MG63 (cell line): ENCODE results near the gene NHSL2. TPM values are rescaled to one million over a fixed set of nuclear protein-coding genes. Genes with fewer than 3 reads are reported as not detected.
"Not testable (repeated sequence)": the region's sequence is repeated elsewhere in the genome, so short reads cannot be mapped to it uniquely, and the experiment has no call there.

Experiments
- DNase-seq: peaks from one replicate; pipeline ENCODE4 v3.0.0-alpha.2; 2020
- H3K27me3 ChIP-seq: fragments of 250-450 bp; sonication (Bioruptor Pico); 2 replicates; pipeline ENCODE4 v1.5.1; 2020; ENCODE audit warnings: mild to moderate bottlenecking, moderate library complexity
- H3K36me3 ChIP-seq: fragments of 250-450 bp; sonication (Bioruptor Pico); 2 replicates; pipeline ENCODE4 v1.5.1; 2020; ENCODE audit warnings: mild to moderate bottlenecking, moderate library complexity
- H3K4me3 ChIP-seq: fragments of 250-450 bp; sonication (Bioruptor Pico); 2 replicates; pipeline ENCODE4 v1.5.1; 2020; ENCODE audit warnings: mild to moderate bottlenecking, moderate library complexity
- H3K9me3 ChIP-seq: fragments of 250-450 bp; sonication (Bioruptor Pico); 2 replicates; pipeline ENCODE4 v1.5.1; 2020; ENCODE audit warnings: mild to moderate bottlenecking, moderate library complexity
- total RNA-seq: library from RNA; depleted of rRNA; stranded (reverse); fragments of >200 nt; shearing (Covaris generic); gene quantifications from 2 replicates; pipeline ENCODE4 v1.2.3, GENCODE V29; 2014; ENCODE audit warnings: low replicate concordance

Gene NHSL2
- total RNA-seq, 1 experiment from 2014 or later: not detected

DNA sequence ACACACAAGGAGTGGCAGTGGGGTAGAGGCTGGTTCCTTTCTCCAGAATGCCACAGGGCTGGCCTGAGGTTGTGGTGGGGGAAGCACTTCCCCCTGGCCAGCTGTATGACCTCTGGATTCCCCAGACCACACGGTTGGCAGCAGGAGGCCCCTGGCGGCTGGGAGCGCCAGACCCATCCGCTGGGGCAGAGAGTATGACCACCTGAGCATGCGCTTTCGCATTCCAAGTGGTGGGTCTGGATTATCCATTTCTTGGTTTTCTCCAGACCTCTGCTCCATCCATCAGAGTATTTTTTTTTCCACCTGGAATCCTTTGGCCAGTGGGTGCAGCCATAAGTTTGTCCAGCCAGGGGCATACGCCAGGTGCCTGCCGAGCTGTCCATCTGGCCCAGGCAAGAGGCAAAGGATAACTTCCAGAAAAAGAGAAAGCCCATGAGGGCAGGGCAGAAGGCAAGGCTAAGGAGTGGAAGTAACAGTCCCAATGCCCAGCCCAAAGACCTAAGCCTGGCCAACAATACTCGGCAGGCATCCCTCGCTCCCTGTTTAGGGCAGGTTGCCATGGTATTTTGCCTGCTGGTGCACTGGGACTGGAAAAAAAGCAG is 39.3 kb downstream of the NHSL2 start:
- DNase-seq: no peak
- H3K27me3 ChIP-seq: no peaks in the 10 kb centered on the region
- H3K9me3 ChIP-seq: no peaks in the 10 kb centered on the region
- H3K4me3 ChIP-seq: no peak overlapping the region
- H3K36me3 ChIP-seq: no peaks in the 10 kb centered on the region

DNA sequence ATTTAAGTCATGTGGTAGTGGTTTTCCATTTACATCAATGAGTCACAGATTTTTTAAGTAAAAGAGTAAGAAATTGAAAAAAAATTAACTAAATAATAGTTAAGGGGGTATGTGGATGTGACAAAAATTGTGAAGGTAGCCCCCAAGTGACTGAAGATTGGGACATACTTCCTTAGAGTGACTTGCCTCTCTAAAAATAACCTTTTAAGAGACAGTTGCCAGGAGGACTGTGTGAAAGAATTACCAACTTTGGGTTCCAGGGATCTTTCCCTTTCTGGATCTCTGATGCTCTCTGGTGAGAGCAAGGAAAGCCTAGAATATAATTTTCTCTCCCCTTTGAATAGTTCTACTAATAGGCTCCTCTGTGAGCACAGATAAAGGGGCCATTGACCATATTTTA is 42.7 kb downstream of the NHSL2 start:
- Histone ChIP-seq H3K9me3 (no peaks in the 10 kb centered on the region), H3K36me3 (no peaks in the 10 kb centered on the region), H3K4me3 (no peak overlapping the region), H3K27me3 (no peaks in the 10 kb centered on the region)
- DNase-seq: no peak

DNA sequence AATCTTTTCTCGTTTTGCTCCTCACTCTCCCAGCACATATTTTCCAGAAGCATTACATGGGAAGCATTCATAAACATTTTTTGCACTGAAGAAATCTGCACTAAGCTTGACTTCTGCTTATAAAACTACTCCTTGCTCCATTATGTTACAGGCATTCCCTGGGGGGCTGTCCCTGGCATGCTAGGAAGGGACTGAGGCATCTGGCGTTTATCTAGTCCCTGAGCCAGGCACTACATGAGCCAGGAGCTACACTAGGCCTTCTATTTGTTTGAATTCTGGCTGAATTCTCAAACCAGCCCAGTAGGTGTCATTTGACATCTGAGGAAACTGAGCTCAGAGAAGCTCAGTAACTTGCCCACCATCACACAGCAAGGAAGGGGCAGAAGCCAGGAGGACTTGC is 43.3 kb downstream of the NHSL2 start:
- Histone ChIP-seq H3K9me3 (no peaks in the 10 kb centered on the region), H3K4me3 (no peak overlapping the region), H3K27me3 (no peaks in the 10 kb centered on the region), H3K36me3 (no peaks in the 10 kb centered on the region)
- no peak for DNase-seq

DNA sequence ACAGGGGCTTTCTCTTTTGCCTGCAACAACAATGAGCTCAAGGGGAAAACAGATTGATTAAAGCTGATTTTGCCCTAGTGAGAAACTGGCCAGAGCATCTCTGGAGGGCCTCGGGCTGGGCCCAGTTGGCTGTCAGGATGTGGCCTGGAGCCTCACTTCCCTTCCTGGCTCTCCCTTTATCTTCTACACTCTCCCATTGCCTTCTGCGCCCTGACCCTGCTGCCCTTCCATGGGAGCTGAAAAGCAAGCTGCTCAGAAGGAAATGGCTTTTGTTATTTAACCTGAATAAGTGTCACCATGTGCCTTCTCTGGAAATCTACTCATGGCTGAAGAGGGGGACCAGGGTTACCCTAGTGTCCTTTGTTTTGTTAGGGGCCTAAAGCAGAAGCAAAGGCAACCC is 43.8 kb downstream of the NHSL2 start:
- Histone ChIP-seq H3K4me3 (no peak overlapping the region), H3K36me3 (no peaks in the 10 kb centered on the region), H3K9me3 (no peaks in the 10 kb centered on the region), H3K27me3 (no peaks in the 10 kb centered on the region)
- no peak for DNase-seq

DNA sequence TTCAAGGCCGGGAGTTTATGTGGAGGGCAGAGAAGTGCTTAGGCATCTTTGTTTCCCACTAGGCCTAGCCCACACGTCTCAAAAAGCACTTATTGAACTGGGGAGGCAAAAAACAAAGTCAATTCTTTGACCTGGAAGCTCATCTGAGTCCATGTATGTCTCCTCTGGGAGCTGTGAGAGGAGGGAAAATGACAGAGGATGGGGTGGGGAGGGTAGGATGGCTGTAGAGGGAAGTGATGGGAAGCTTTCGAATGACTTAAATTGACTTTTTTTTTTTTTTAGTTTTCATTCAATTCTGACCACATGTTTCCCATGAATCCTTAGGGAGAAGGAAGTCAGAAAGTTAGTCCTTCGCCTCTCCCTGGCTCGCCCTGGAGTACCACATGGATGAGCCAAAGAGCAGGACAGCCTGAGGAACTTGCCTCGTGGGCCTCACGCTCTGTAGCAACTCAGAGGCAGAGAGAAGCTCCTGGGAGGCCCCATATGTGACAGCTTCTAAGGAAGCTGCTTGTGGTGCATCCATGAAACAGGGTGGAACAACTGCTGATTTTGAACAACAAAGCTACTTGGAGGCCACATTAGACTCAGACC is 45.0 kb downstream of the NHSL2 start:
- Histone ChIP-seq H3K36me3 (no peaks in the 10 kb centered on the region), H3K9me3 (no peaks in the 10 kb centered on the region), H3K27me3 (no peaks in the 10 kb centered on the region), H3K4me3 (no peak overlapping the region)
- no peak for DNase-seq

DNA sequence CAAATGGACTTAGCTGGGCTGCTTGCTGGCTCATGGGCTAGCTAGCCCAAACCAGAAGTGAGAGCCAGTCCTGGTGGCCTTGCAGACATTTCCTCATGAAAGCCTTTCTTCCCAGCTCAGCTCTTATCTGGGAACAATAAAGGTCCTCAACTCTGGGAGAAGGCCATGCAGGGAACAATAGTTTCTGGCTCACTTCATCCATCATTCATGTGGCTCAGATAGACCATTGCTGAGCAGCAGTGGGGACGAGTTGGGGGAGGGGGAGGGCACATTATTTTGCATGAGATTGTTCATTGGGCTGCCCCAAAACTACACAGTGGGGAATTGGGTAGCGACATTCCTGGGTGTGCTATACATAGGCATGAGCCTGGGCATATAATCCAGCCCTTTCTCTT is 47.6 kb downstream of the NHSL2 start:
- Histone ChIP-seq H3K27me3 (no peaks in the 10 kb centered on the region), H3K4me3 (no peak overlapping the region), H3K9me3 (no peaks in the 10 kb centered on the region), H3K36me3 (no peaks in the 10 kb centered on the region)
- DNase-seq: no peak

DNA sequence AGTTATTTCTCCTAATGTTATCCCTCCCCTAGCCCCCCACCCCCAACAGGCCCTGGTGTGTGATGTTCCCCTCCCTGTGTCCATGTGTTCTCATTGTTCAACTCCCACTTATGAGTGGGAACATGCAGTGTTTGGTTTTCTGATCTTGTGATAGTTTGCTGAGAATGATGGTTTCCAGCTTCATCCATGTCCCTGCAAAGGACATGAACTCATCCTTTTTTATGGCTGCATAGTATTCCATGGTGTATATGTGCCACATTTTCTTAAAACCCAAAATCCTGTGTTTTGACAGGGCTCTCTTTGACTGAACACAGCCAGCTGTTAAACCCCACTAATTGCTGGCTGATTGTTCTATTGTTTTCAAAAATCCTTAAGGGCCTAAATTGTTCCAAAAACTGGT is 53.5 kb downstream of the NHSL2 start:
- DNase-seq, H3K36me3 ChIP-seq, H3K27me3 ChIP-seq, H3K9me3 ChIP-seq, H3K4me3 ChIP-seq: not testable (repeated sequence)

DNA sequence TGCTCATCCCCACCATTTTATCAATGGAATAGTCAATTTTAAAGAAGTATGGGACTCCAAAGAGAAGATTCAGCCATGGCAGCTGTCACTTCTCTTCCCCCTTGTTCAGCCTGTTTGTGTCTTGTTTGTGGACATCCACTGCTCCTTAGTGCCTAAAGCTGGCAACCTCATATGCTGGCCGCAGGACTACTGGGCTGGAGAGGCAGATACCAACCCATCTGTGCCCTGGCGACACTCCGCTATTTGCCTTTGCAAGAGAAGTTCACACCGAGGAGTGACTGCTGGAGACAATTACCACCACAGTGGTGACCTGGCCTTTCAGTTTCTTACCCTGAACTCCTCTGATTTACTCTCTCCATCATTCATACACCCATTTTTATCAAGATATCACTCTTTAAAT is 64.3 kb downstream of the NHSL2 start:
- Histone ChIP-seq H3K36me3 (no peaks in the 10 kb centered on the region), H3K9me3 (no peaks in the 10 kb centered on the region), H3K27me3 (no peaks in the 10 kb centered on the region), H3K4me3 (no peak overlapping the region)
- DNase-seq: no peak

DNA sequence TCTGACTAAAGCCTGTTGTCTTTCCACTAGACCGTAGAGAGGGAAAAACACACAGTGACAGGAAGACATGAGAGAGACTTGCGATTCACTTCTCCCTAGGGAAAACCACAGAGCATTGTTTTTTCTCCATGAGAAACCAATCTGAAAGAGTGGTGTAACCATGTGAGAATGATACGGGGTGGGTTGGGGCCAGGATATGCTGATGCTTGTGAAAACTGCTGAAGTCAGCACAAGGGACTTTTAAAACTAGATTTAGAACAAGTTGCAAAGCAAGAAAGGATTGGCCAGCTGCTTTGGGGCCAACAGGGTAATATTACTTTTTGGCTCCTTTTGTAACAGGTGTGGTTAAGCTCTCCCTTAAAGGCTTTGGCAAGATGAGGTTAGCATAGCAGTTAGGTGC is 66.1 kb downstream of the NHSL2 start:
- H3K27me3 ChIP-seq: no peaks in the 10 kb centered on the region
- no peaks in the 10 kb centered on the region for H3K36me3 ChIP-seq
- no peak overlapping the region for H3K4me3 ChIP-seq
- no peaks in the 10 kb centered on the region for H3K9me3 ChIP-seq
- no peak for DNase-seq

DNA sequence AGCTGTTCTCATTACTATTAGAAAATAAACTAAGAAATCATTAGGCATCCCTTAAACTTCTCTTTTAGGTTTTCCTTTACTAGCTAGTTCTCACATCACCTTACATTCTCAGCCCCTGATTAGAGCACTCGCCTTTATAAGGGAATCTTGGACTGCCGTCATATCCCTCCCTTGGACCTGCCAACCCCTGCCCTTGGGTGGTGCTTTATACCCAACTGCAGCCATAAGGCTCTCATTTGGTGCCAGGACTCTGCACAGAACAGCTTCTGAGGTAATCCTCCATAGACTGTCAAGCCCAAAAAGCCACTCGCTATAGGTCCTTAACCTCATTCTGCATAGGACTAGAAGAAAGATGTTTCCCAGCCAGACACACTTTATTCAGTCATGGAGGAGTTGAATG is 67.5 kb downstream of the NHSL2 start:
- Histone ChIP-seq H3K27me3 (no peaks in the 10 kb centered on the region), H3K4me3 (no peak overlapping the region), H3K9me3 (no peaks in the 10 kb centered on the region), H3K36me3 (no peaks in the 10 kb centered on the region)
- DNase-seq: no peak

DNA sequence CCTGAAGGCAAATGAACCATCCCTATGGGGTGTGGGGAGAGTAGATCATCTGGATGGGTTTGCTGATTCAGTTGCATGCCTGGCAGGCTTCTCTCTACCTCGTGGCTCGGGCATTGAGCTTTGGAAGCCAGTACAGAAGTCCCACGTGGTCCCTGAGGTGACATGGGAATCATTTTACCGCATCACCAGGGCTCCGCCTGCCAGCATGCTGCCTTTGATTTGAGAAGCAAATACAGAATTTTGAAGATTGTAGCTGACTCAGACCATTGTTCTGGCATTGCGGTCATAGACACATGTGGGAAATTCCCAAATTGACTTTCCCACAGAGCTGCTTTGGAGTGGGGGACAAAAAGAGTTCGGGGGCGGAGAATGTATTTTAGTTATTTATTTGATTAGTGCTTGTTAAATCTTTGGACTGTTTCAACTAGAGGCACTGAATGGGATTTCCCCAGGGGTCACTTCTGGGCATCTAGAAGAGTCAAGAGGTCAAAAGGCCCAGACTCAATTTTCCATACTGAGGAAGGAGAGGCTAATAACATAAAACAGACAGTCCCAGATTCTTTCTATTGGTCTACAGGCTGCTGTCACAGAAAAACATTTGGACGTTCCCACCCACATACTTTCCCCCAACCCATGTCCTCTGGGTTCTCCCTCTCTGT is 79.3 kb downstream of the NHSL2 start:
- H3K4me3 ChIP-seq: no peak overlapping the region
- DNase-seq: peak; percentile 33
- H3K9me3 ChIP-seq: no peaks in the 10 kb centered on the region
- H3K27me3 ChIP-seq: no peaks in the 10 kb centered on the region
- H3K36me3 ChIP-seq: no peaks in the 10 kb centered on the region

DNA sequence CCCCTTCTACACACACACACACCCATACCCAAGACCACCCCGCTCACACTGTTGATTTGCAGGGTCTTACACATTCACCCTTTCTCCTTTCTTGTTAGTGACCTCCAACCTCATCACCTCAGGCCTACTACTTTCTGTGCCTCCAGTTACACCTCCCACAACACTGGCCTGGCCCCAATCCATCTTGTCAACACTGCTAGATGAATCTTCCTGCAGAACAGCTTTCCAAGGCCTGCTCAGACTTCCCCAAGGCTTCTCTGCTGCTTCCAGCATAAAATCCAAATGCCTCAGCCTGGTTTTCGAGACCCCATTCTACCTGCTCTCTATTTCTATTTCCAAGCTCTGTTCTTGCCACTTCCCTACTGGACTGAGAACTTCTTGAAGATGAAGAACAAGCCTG is 79.9 kb downstream of the NHSL2 start:
- Histone ChIP-seq H3K36me3 (no peaks in the 10 kb centered on the region), H3K27me3 (no peaks in the 10 kb centered on the region), H3K9me3 (no peaks in the 10 kb centered on the region), H3K4me3 (no peak overlapping the region)
- no peak for DNase-seq

DNA sequence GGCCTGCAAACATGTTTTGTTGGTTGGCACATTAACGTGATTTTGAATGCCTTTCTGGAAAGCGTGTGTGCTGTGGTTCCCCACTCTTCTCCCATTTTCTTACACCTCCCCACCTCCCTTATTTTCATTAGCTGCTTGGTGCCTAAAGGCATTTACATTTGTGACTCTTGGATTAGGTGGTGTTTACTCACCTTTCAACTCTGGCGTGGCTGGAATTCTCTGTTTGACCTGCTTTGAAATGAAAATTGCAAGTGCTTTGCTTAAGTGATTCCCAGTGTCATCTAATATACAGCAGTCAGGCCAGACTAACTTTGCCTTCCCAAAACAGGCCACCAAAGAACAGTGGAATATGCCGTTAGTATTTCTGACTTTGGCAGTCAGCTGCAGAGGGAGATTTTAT is 80.5 kb downstream of the NHSL2 start:
- H3K36me3 ChIP-seq: no peaks in the 10 kb centered on the region

DNA sequence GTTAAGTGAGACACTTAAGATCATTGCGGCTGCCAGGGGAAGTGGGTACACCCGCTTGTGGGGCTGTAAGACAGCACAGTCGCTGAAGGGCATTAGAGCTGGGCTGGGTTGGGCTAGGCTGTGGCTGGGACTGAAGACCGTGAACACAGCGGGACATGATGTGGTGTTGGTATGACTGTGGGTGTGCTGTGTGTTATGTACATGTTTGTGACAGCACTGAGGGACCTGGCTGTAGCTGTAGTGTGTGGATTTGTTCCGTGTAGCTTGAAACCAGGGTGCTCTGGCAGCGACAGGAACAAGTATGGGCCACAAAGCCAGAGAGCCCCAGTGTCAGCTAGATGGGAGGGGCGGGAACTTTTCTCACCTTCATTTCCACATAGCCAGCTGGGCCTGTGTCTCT is 82.1 kb downstream of the NHSL2 start:
- no peaks in the 10 kb centered on the region for H3K36me3 ChIP-seq
- H3K27me3 ChIP-seq: no peaks in the 10 kb centered on the region
- DNase-seq: no peak

More for the DNA sequence above, 80.5 kb downstream of the NHSL2 start:
- H3K27me3 ChIP-seq: no peaks in the 10 kb centered on the region
- no peak for DNase-seq
- no peaks in the 10 kb centered on the region for H3K9me3 ChIP-seq
- H3K4me3 ChIP-seq: no peak overlapping the region

DNA sequence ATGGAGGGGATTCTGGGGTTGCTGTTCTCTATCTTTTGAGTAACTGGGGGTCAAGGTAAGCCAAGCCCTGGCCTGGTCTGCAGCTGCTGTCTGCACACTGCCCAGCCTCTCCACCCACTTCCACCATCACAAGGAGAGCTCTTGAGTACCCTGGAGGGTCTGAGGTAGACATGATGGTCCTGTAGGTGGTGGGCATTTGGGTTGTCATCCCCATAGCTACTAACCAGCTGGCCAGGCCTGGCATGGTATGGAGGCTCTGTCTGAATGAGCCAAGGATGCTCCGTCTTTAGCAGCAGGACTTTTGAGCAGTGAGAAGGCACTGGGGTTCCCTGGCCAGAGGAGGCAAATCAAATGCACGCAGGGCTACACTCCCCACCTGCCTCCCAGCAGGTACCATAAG is 82.7 kb downstream of the NHSL2 start:
- H3K4me3 ChIP-seq: no peak overlapping the region
- H3K9me3 ChIP-seq: no peaks in the 10 kb centered on the region
- no peak for DNase-seq
- no peaks in the 10 kb centered on the region for H3K36me3 ChIP-seq
- no peaks in the 10 kb centered on the region for H3K27me3 ChIP-seq

More for the DNA sequence above, 82.1 kb downstream of the NHSL2 start:
- no peak overlapping the region for H3K4me3 ChIP-seq
- no peaks in the 10 kb centered on the region for H3K9me3 ChIP-seq

DNA sequence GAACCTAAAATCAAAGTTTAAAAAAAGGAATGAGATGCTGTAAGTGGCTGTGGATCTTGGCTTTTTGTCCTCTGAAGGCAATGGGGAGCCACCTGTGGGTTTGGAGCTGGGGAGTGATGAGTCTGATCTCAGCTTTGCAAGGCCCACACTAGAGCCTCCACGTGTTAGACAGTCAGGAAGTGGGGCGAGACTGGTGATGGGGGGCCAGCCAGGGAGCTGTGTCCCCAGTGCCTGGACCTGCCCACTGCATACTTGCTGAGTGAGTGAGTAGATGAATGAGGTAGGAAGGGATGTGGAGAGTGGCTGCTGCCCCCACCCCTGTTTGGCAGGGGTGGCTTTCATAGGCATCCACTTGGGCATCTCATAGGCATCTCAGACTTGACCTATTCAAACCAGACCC is 84.0 kb downstream of the NHSL2 start:
- H3K4me3 ChIP-seq: no peak overlapping the region
- DNase-seq: no peak
- no peaks in the 10 kb centered on the region for H3K9me3 ChIP-seq
- H3K27me3 ChIP-seq: no peaks in the 10 kb centered on the region
- no peaks in the 10 kb centered on the region for H3K36me3 ChIP-seq

DNA sequence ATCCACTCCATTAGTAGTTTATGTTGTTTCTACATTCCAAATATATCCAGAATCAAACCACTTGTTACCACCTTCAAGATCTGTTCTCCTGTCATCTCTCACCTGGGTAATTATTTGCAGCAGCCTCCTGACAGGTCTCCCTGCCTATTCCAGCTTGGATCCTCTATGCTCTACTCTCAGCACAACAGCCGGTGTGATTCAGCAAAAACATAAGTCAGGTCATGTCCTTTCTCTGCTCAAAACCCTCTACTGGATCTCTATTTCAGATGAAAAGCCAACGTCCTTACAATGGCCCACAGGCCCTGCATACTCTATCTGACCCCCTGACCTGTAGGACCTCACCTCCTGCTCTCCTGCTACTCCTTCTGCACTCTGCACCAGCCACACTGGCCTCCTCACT is 84.5 kb downstream of the NHSL2 start:
- no peak for DNase-seq
- Histone ChIP-seq H3K27me3 (no peaks in the 10 kb centered on the region), H3K4me3 (no peak overlapping the region)

DNA sequence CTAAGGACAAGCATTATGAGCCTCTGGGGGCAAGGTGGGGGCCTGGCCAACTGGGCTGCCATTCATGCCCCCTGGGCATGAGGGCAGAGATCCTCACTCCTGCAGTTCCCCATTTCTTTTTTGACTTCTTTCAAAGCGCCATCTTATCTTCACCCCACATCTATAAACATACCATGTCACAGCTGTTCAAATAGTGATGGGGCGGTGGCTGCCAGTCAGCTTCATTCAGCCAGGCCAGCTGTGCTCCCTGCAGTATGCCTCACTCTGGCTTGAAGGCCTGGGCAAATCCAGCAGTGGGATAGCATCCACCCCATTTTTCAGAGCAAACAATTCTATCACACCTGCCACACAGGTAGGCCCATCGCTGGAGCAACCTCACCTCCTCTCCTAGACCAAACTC is 85.5 kb downstream of the NHSL2 start:
- no peak for DNase-seq
- H3K27me3 ChIP-seq: no peaks in the 10 kb centered on the region
- no peaks in the 10 kb centered on the region for H3K9me3 ChIP-seq
- H3K4me3 ChIP-seq: no peak overlapping the region
- no peaks in the 10 kb centered on the region for H3K36me3 ChIP-seq

More for the DNA sequence above, 84.5 kb downstream of the NHSL2 start:
- no peaks in the 10 kb centered on the region for H3K9me3 ChIP-seq
- H3K36me3 ChIP-seq: no peaks in the 10 kb centered on the region
